NT2/D1 (cell line): ENCODE results near the gene CDH4.

Experiments
- SUZ12 ChIP-seq: IDR thresholded peaks from 2 replicates; pipeline ENCODE4 v1.6.1; 2011; ENCODE audit not compliant: insufficient read length, insufficient read depth; ENCODE audit errors: extremely low read depth
- YY1 ChIP-seq: IDR thresholded peaks from 2 replicates; pipeline ENCODE4 v1.6.1; 2011; ENCODE audit not compliant: insufficient read length, insufficient read depth
- ZNF274 ChIP-seq: IDR thresholded peaks from 2 replicates; pipeline ENCODE4 v1.6.1; 2011; ENCODE audit warnings: mild to moderate bottlenecking, low read depth, low read length

- TF ChIP-seq YY1 (no peak), ZNF274 (no peak), SUZ12 (no peak)
Measured at GRCh38 chr20:61658563-61658962, 406.5 kb downstream of the CDH4 start.
